ENCODE results near the gene ACSL3.

GRCh38 chr2:222969491-222969890 lies 108.7 kb downstream of the ACSL3 start:
- TF ChIP-seq CTCF (IDR thresholded peaks at IDR 0.05; ENCODE audit: insufficient read depth, low read length) (no peak), POLR2AphosphoS5 (IDR thresholded peaks at IDR 0.05; ENCODE audit: low read depth) (no peak), REST (IDR thresholded peaks at IDR 0.05; ENCODE audit: insufficient replicate concordance, low read depth) (no peak), SPI1 (IDR thresholded peaks at IDR 0.05; ENCODE audit: borderline replicate concordance, low read depth) (no peak)
